Caco-2 (cell line): ENCODE measurements around the gene RIC8A. TPM values are rescaled to one million over a fixed set of nuclear protein-coding genes. Genes with fewer than 3 reads are reported as not detected.
A peak's percentile ranks its signal among the peaks of the same experiment; 100 is the strongest.

Experiments
- BruUV-seq: library from RNA; stranded (reverse); fragments of 400-500 nt; replicated peaks from 2 replicates; lab custom pipeline; 2021; lab: Mats Ljungman, UMichigan
- CTCF ChIA-PET: fragments of 300-600 bp; sonication (Branson Sonifier 250); formaldehyde crosslinking; loops from one replicate; lab custom pipeline; 2022; ENCODE audit warnings: antibody characterized with exemption; lab: Charles Lee
- POLR2A ChIA-PET: fragments of 300-600 bp; sonication (Branson Sonifier 250); formaldehyde crosslinking; loops from one replicate; lab custom pipeline; 2022; ENCODE audit warnings: antibody characterized with exemption; lab: Charles Lee
- DNase-seq, 2 experiments: peaks; one replicate each; pipeline versions ENCODE4 v3.0.0 to v3.0.0-alpha.2; 2020 to 2022
- H3K27me3 ChIP-seq: replicated peaks from 2 replicates; pipeline ENCODE4 v1.6.0; 2011; ENCODE audit warnings: low read length; ENCODE audit not compliant: control insufficient read depth, insufficient read depth
- H3K36me3 ChIP-seq: 2 replicates; pipeline ENCODE4 v1.5.1; 2011; ENCODE audit warnings: low read length; ENCODE audit not compliant: control insufficient read depth, insufficient read depth
- H3K4me1 ChIP-seq: fragments of 250-450 bp; sonication (Bioruptor Pico); 2 replicates; pipeline ENCODE4 v1.5.1; 2020; ENCODE audit warnings: mild to moderate bottlenecking
- H3K4me3 ChIP-seq: 2 replicates; pipeline ENCODE4 v1.5.1; 2011; ENCODE audit warnings: low read depth, mild to moderate bottlenecking, control low read depth, low read length
- H3K9me3 ChIP-seq: fragments of 250-450 bp; sonication (Bioruptor Pico); 2 replicates; pipeline ENCODE4 v1.5.1; 2020; ENCODE audit warnings: mild to moderate bottlenecking, moderate library complexity
- H3K27ac Mint-ChIP-seq: one replicate; pipeline ENCODE4 v1.8.0; 2022; ENCODE audit warnings: mixed read lengths; ENCODE audit not compliant: unreplicated experiment
- H3K27me3 Mint-ChIP-seq: one replicate; pipeline ENCODE4 v1.8.0; 2022; ENCODE audit warnings: mixed read lengths; ENCODE audit not compliant: insufficient read depth, unreplicated experiment
- H3K36me3 Mint-ChIP-seq: one replicate; pipeline ENCODE4 v1.8.0; 2022; ENCODE audit warnings: mild to moderate bottlenecking, mixed read lengths; ENCODE audit not compliant: insufficient read depth, unreplicated experiment
- H3K4me1 Mint-ChIP-seq: one replicate; pipeline ENCODE4 v1.8.0; 2022; ENCODE audit warnings: low read depth, mixed read lengths; ENCODE audit not compliant: unreplicated experiment
- H3K4me3 Mint-ChIP-seq: one replicate; pipeline ENCODE4 v1.8.0; 2022; ENCODE audit warnings: mild to moderate bottlenecking, moderate library complexity, mixed read lengths; ENCODE audit not compliant: unreplicated experiment
- H3K9me3 Mint-ChIP-seq: one replicate; pipeline ENCODE4 v1.8.0; 2022; ENCODE audit warnings: mixed read lengths; ENCODE audit not compliant: unreplicated experiment
- CTCF ChIP-seq, 2 experiments: fragments of 200-600 bp in 1 of 2; IDR thresholded peaks; 1 replicate in 1 of 2; 2 replicates in 1 of 2; pipeline versions ENCODE4 v1.5.1 to v1.8.0; 2011 to 2022; ENCODE audit warnings: antibody characterized with exemption in 1 of 2, control low read depth in 1 of 2, inconsistent platforms in 1 of 2, low read depth in 1 of 2, low read length in 1 of 2, mild to moderate bottlenecking in 1 of 2, moderate library complexity in 1 of 2; ENCODE audit not compliant: insufficient read depth in 1 of 2, severe bottlenecking in 1 of 2, unreplicated experiment in 1 of 2
- intact Hi-C: fragments of 100-400 bp; cut with micrococcal nuclease; formaldehyde crosslinking; loops from one replicate; pipeline ENCODE4 v1.10.0; 2022; ENCODE audit not compliant: unreplicated experiment
- total RNA-seq: library from RNA; stranded (reverse); gene quantifications from 2 replicates; pipeline ENCODE4 v1.2.3, GENCODE V29; 2022

RIC8A gene
- total RNA-seq, 1 experiment from 2014 or later = 97.1 TPM

DNA sequence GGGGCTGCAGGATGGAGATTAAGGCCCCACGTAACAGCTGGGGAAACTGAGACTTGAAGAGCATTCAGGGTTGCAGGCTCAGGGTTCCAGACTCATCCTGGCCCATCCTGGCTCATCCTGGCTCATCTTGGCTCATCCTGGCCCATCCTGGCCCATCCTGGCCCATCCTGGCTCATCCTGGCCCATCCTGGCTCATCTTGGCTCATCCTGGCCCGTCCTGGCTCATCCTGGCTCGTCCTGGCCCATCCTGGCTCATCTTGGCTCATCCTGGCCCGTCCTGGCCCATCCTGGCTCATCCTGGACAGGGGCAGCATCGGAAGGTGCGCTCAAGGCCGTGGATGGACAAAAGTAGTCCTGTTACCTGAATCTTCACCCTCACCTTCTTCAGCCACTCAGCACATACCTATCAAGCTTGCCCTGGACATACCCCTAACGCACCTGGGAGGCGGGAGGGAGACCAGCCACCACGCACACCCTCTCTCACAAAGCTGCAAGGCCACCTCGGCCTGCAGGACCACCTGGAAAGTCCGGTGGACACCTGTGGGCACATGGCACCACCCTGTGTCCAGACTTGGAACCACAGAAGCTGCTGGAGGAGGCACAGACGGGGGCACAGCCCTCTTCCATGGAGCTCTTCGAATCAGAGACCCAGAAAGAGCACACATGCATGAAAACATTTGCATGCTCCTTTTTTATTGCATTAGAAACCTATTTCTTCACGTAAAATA, 50.4 kb downstream of the RIC8A start:
- DNase-seq = peak; percentile 43 to 57
- H3K36me3 Mint-ChIP-seq = peaks cover 31% of the 10 kb centered on the region
- POLR2A ChIA-PET = no interaction called here
- CTCF ChIA-PET = interaction anchor here (2.0 kb wide), 1 partner anchor 7 kb away, joined by 10 read pairs; no protein-coding TSS in a partner anchor
- no peak overlapping the region for H3K4me3 Mint-ChIP-seq
- peaks cover 25% of the 10 kb centered on the region for H3K9me3 Mint-ChIP-seq
- no peaks in the 10 kb centered on the region for H3K27me3 Mint-ChIP-seq
- no peaks in the 10 kb centered on the region for H3K9me3 ChIP-seq
- BruUV-seq = no TSS peak
- H3K4me1 ChIP-seq = no peaks in the 10 kb centered on the region
- H3K4me3 ChIP-seq = no peak overlapping the region
- no peak overlapping the region for H3K27ac Mint-ChIP-seq
- no peaks in the 10 kb centered on the region; the same call in 1 of the 2 replicates for H3K36me3 ChIP-seq
- peak; percentile 52 to 59 for TF ChIP-seq CTCF (IDR thresholded peaks at IDR 0.05; ENCODE audit: insufficient read depth in 1 of 2, low read depth in 1 of 2, low read length in 1 of 2, severe bottlenecking in 1 of 2, unreplicated experiment in 1 of 2)
- H3K27me3 ChIP-seq = no peaks in the 10 kb centered on the region
- intact Hi-C loops = no loop called here
- no peaks in the 10 kb centered on the region for H3K4me1 Mint-ChIP-seq

DNA sequence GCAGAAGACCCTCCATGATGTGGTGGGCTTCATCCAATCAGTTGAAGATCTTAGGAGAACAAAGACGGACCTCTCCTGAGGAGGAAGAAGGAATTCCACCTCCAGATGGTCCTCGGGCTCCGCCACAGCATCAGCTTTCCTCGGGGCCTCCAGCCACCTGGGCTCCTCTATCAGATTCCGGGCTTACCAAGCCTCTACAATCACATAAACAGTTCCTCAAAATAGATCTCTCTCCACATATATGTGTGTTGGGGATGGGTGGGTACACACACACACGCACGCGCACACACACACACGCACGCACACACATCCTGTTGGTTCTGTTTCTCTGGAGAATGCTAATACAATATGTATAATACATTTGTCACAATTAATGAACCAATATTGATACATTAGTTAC, 51.9 kb downstream of the RIC8A start:
- no peaks in the 10 kb centered on the region for H3K4me1 Mint-ChIP-seq
- no TSS peak for BruUV-seq

DNA sequence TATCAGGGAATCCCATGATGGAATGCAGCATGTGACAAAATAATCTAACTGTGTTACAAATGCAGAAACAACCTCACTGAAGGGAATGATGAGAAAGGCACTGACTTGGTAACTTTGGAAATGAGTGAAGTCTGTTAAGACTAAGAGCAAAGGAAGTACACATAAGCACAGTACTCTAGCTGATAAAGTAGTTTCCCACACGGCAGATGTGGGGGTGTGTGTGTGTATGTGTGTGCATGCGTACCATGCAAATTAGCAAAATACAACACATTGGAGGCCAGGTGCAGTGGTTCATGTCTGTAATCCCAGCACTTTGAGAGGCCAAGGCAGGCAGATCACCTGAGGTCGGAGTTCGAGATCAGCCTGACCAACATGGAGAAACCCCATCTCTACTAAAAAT, 54.1 kb downstream of the RIC8A start:
- Mint-ChIP-seq H3K27ac (no peak overlapping the region), H3K27me3 (no peaks in the 10 kb centered on the region), H3K4me3 (no peak overlapping the region), H3K36me3 (peaks cover 6% of the 10 kb centered on the region), H3K9me3 (peaks cover 16% of the 10 kb centered on the region), H3K4me1 (no peaks in the 10 kb centered on the region)
- TF ChIP-seq CTCF (IDR thresholded peaks at IDR 0.05; ENCODE audit: insufficient read depth in 1 of 2, low read depth in 1 of 2, low read length in 1 of 2, severe bottlenecking in 1 of 2, unreplicated experiment in 1 of 2) = no peak
- ChIA-PET CTCF (interaction anchor here (0.6 kb wide), 1 partner anchor 13 kb away, joined by 3 read pairs; no protein-coding TSS in a partner anchor), POLR2A (no interaction called here)
- BruUV-seq = no TSS peak
- intact Hi-C loops = no loop called here
- Histone ChIP-seq H3K36me3 (no peaks in the 10 kb centered on the region), H3K4me1 (no peaks in the 10 kb centered on the region), H3K9me3 (peaks cover 6% of the 10 kb centered on the region), H3K27me3 (no peaks in the 10 kb centered on the region), H3K4me3 (no peak overlapping the region)
- DNase-seq = no peak

More for the DNA sequence above, 51.9 kb downstream of the RIC8A start:
- no peak overlapping the region for H3K4me3 Mint-ChIP-seq
- intact Hi-C loops = no loop called here
- Histone ChIP-seq H3K9me3 (no peaks in the 10 kb centered on the region), H3K4me3 (no peak overlapping the region), H3K4me1 (no peaks in the 10 kb centered on the region), H3K36me3 (no peaks in the 10 kb centered on the region), H3K27me3 (no peaks in the 10 kb centered on the region)
- ChIA-PET POLR2A (no interaction called here), CTCF (interaction anchor here (2.0 kb wide), 1 partner anchor 9 kb away, joined by 10 read pairs; no protein-coding TSS in a partner anchor)
- H3K27me3 Mint-ChIP-seq = no peaks in the 10 kb centered on the region
- DNase-seq = no peak
- H3K9me3 Mint-ChIP-seq = peaks cover 25% of the 10 kb centered on the region
- peaks cover 18% of the 10 kb centered on the region for H3K36me3 Mint-ChIP-seq
- no peak for TF ChIP-seq CTCF (IDR thresholded peaks at IDR 0.05; ENCODE audit: insufficient read depth in 1 of 2, low read depth in 1 of 2, low read length in 1 of 2, severe bottlenecking in 1 of 2, unreplicated experiment in 1 of 2)
- no peak overlapping the region for H3K27ac Mint-ChIP-seq

Other genes starting within 250 kb of the RIC8A start
- gene SCGB1C1, start 14.6 kb upstream of the RIC8A start, total RNA-seq = not detected in 2 replicates
- gene BET1L, start 309 bp upstream of the RIC8A start, total RNA-seq = 56.8 and 57.4 TPM in 2 replicates
- gene SIRT3, start 28.6 kb downstream of the RIC8A start, total RNA-seq = 24.6 and 26.0 TPM in 2 replicates
- 162 and 172 TPM in 2 replicates for gene PSMD13, start 29.3 kb downstream of the RIC8A start, total RNA-seq
- gene NLRP6, start 70.7 kb downstream of the RIC8A start, total RNA-seq = not detected in 2 replicates
- gene PGGHG, start 81.4 kb downstream of the RIC8A start, total RNA-seq = 59.6 and 66.5 TPM in 2 replicates
- gene IFITM5, start 91.8 kb downstream of the RIC8A start, total RNA-seq = not detected in 2 replicates
- 7.0 and 7.3 TPM in 2 replicates for gene IFITM2, start 100.1 kb downstream of the RIC8A start, total RNA-seq
- 3.0 and 3.2 TPM in 2 replicates for gene IFITM1, start 106.3 kb downstream of the RIC8A start, total RNA-seq
- gene IFITM3, start 113.2 kb downstream of the RIC8A start, total RNA-seq = 6.9 and 12.4 TPM in 2 replicates
- 30.7 and 35.6 TPM in 2 replicates for gene B4GALNT4, start 161.8 kb downstream of the RIC8A start, total RNA-seq
- 143 and 149 TPM in 2 replicates for gene PKP3, start 186.5 kb downstream of the RIC8A start, total RNA-seq
- 119 and 124 TPM in 2 replicates for gene SIGIRR, start 207.3 kb downstream of the RIC8A start, total RNA-seq
- gene ANO9, start 234.3 kb downstream of the RIC8A start, total RNA-seq = 85.5 and 92.6 TPM in 2 replicates
- 40.6 and 44.3 TPM in 2 replicates for gene PTDSS2, start 242.6 kb downstream of the RIC8A start, total RNA-seq